IMR-90 (cell line): ENCODE results near the gene BTBD18. TPM values are rescaled to one million over a fixed set of nuclear protein-coding genes. Genes with fewer than 3 reads are reported as not detected.

ENCODE experiments used
- ATAC-seq: fragments of 200-7000 bp; cut with Tn5 transposase; 2 replicates; pipeline ENCODE4 v1.9.1; 2020; ENCODE audit warnings: low read depth, mild to moderate bottlenecking, moderate library complexity
- BruUV-seq: library from RNA; stranded (reverse); fragments of 400-500 nt; replicated peaks from 2 replicates; lab custom pipeline; 2021; lab: Mats Ljungman, UMichigan
- CTCF ChIA-PET: fragments of 300-600 bp; formaldehyde crosslinking; extraction: SDS; loops from one replicate; lab custom pipeline; 2021; ENCODE audit warnings: antibody characterized with exemption; lab: Yijun Ruan, JAX
- POLR2A ChIA-PET: fragments of 300-600 bp; sonication (Branson Sonifier 250); formaldehyde crosslinking; loops from one replicate; lab custom pipeline; 2022; ENCODE audit warnings: antibody characterized with exemption; ENCODE audit not compliant: unreplicated experiment; lab: Charles Lee
- DNase-seq: peaks from one replicate; pipeline ENCODE4 v3.0.0; 2013
- H2AFZ ChIP-seq: replicated peaks from 2 replicates; pipeline ENCODE3; 2013; ENCODE audit warnings: low read length, mild to moderate bottlenecking; ENCODE audit not compliant: poor library complexity
- H2AK5ac ChIP-seq: 2 replicates; pipeline ENCODE4 v1.6.1; 2013; ENCODE audit warnings: low read depth, low read length, inconsistent platforms
- H2AK9ac ChIP-seq: replicated peaks from 2 replicates; pipeline ENCODE3; 2013; ENCODE audit warnings: mild to moderate bottlenecking, low read depth, low read length, moderate library complexity; ENCODE audit not compliant: poor library complexity
- H2BK120ac ChIP-seq: 2 replicates; pipeline ENCODE4 v1.6.1; 2013; ENCODE audit warnings: low read depth, low read length, inconsistent platforms
- H2BK15ac ChIP-seq: 3 replicates; pipeline ENCODE4 v1.6.1; 2013; ENCODE audit warnings: low read depth, low read length, inconsistent platforms
- H2BK20ac ChIP-seq: 2 replicates; pipeline ENCODE4 v1.6.1; 2013; ENCODE audit warnings: low read depth, mild to moderate bottlenecking, inconsistent platforms, low read length, moderate library complexity
- H2BK5ac ChIP-seq: 2 replicates; pipeline ENCODE4 v1.6.1; 2013; ENCODE audit warnings: mild to moderate bottlenecking, low read depth, low read length, inconsistent platforms; ENCODE audit not compliant: poor library complexity, severe bottlenecking
- H3K14ac ChIP-seq: replicated peaks from 2 replicates; pipeline ENCODE4 v1.6.1; 2013; ENCODE audit warnings: low read depth, low read length, inconsistent platforms
- H3K18ac ChIP-seq: 2 replicates; pipeline ENCODE4 v1.6.1; 2013; ENCODE audit warnings: low read depth, low read length, control low read depth
- H3K23ac ChIP-seq: 2 replicates; pipeline ENCODE4 v1.6.1; 2013; ENCODE audit warnings: low read depth, low read length, inconsistent platforms
- H3K27ac ChIP-seq: 2 replicates; pipeline ENCODE4 v1.5.1; 2013; ENCODE audit warnings: mild to moderate bottlenecking, control low read depth, low read length; ENCODE audit not compliant: insufficient read depth
- H3K27me3 ChIP-seq: 2 replicates; pipeline ENCODE4 v1.6.1; 2013; ENCODE audit warnings: low read length; ENCODE audit not compliant: control insufficient read depth, insufficient read depth
- H3K36me3 ChIP-seq: 2 replicates; pipeline ENCODE4 v1.6.1; 2013; ENCODE audit warnings: low read length, mixed read lengths; ENCODE audit not compliant: control insufficient read depth, insufficient read depth
- H3K4ac ChIP-seq: 2 replicates; pipeline ENCODE4 v1.6.1; 2013; ENCODE audit warnings: low read depth, low read length, inconsistent platforms
- H3K4me1 ChIP-seq: 2 replicates; pipeline ENCODE4 v1.6.1; 2013; ENCODE audit warnings: low read length, mixed read lengths; ENCODE audit not compliant: control insufficient read depth, insufficient read depth
- H3K4me2 ChIP-seq: 2 replicates; pipeline ENCODE4 v1.6.1; 2013; ENCODE audit warnings: low read depth, mild to moderate bottlenecking, control low read depth, low read length, moderate library complexity
- H3K4me3 ChIP-seq: 2 replicates; pipeline ENCODE4 v1.5.1; 2013; ENCODE audit warnings: low read depth, mild to moderate bottlenecking, control low read depth, low read length, moderate library complexity; ENCODE audit not compliant: insufficient read depth
- H3K56ac ChIP-seq: 2 replicates; pipeline ENCODE4 v1.6.1; 2013; ENCODE audit warnings: low read length, inconsistent platforms; ENCODE audit not compliant: insufficient read depth; ENCODE audit errors: extremely low read depth
- H3K79me1 ChIP-seq, 2 experiments: 2 replicates each; pipeline ENCODE4 v1.6.1; 2013; ENCODE audit warnings: low read length in 2 of 2, inconsistent platforms in 1 of 2, low read depth in 1 of 2
- H3K9ac ChIP-seq: 2 replicates; pipeline ENCODE4 v1.6.1; 2013; ENCODE audit warnings: low read depth, low read length, control low read depth
- H3K9me1 ChIP-seq: 2 replicates; pipeline ENCODE4 v1.6.1; 2013; ENCODE audit warnings: low read length, inconsistent platforms; ENCODE audit not compliant: insufficient read depth
- H3K9me3 ChIP-seq: 2 replicates; pipeline ENCODE4 v1.6.1; 2013; ENCODE audit warnings: low read length; ENCODE audit not compliant: control insufficient read depth, insufficient read depth
- H4K20me1 ChIP-seq: 2 replicates; pipeline ENCODE4 v1.6.1; 2013; ENCODE audit warnings: low read length, inconsistent platforms; ENCODE audit not compliant: insufficient read depth
- H4K5ac ChIP-seq: 2 replicates; pipeline ENCODE4 v1.6.1; 2013; ENCODE audit warnings: mild to moderate bottlenecking, low read depth, low read length, control low read depth
- H4K8ac ChIP-seq, 2 experiments: 2 replicates each; pipeline ENCODE4 v1.6.1; 2013; ENCODE audit warnings: low read depth in 2 of 2, low read length in 2 of 2, control low read depth in 1 of 2, inconsistent platforms in 1 of 2
- H4K91ac ChIP-seq: 2 replicates; pipeline ENCODE4 v1.6.1; 2013; ENCODE audit warnings: low read depth, low read length, inconsistent platforms; ENCODE audit not compliant: insufficient read depth
- CTCF ChIP-seq: conservative IDR thresholded peaks from 2 replicates; pipeline ENCODE4 v1.5.1; 2012; ENCODE audit warnings: mild to moderate bottlenecking, low read depth, low read length, improper control_type of control experiment
- MXI1 ChIP-seq: IDR thresholded peaks from 2 replicates; pipeline ENCODE4 v1.6.1; 2012; ENCODE audit warnings: low read depth, mild to moderate bottlenecking, low read length, moderate library complexity, borderline replicate concordance
- SMC3 ChIP-seq: fragments of 150-350 bp; IDR thresholded peaks from 2 replicates; pipeline ENCODE4 v1.6.1; 2016; ENCODE audit warnings: low read depth, mild to moderate bottlenecking, antibody characterized with exemption, low read length, moderate library complexity
- WGBS, 2 experiments: methylation state at CpG; one replicate each; pipeline versions ENCODE4 v1.1.5 to v1.1.7; 2013; ENCODE audit warnings: missing lambda C conversion rate in 2 of 2; ENCODE audit not compliant: insufficient read length in 1 of 2; ENCODE audit errors: extremely low coverage in 2 of 2; 5-methylcytosine and 5-hydroxymethylcytosine counted together
- dilution Hi-C: fragments of 300-500 bp; cut with HindIII; formaldehyde crosslinking; loops from one replicate; pipeline ENCODE4 v1.14.3; 2018; ENCODE audit warnings: low sequenced_read_pairs; ENCODE audit not compliant: unreplicated experiment
- in situ Hi-C: fragments of 300-500 bp; cut with MboI; formaldehyde crosslinking; loops from 3 replicates; pipeline ENCODE4 v1.14.3; 2019; ENCODE audit warnings: low sequenced_read_pairs, inconsistent platforms, mixed read lengths
- intact Hi-C: fragments of 100-400 bp; cut with micrococcal nuclease; formaldehyde crosslinking; loops from 2 replicates; pipeline ENCODE4 v1.10.0; 2022
- polyA plus RNA-seq, 3 experiments: library from polyadenylated mRNA; depleted of rRNA; stranded (reverse); fragments of >200 nt; gene quantifications; 2 replicates each; pipeline ENCODE4 v1.2.3, GENCODE V29; 2012; ENCODE audit warnings: low replicate concordance in 1 of 3
- total RNA-seq: library from RNA; depleted of rRNA; stranded (reverse); fragments of >200 nt; gene quantifications from 2 replicates; pipeline ENCODE4 v1.2.3, GENCODE V29; 2012

The BTBD18 gene
- total and polyA plus RNA-seq, 2 of the 4 experiments (the other 2 are of a cell fraction), result not detected

- dilution Hi-C loops, result no loop called here
Measured at GRCh38 chr11:57763568-57763967, 11.9 kb upstream of the BTBD18 start.

More at GRCh38 chr11:57763568-57763967, 11.9 kb upstream of the BTBD18 start:
- Histone ChIP-seq H2AK5ac (peak overlapping the region; percentile 1; the same call in 1 of the 2 replicates), H2BK5ac (peak overlapping the region; percentile 97), H3K23ac (peak overlapping the region; percentile 95), H2AK9ac (peak overlapping the region; percentile 7), H4K5ac (peak overlapping the region; percentile 62; the same call in 1 of the 2 replicates), H3K14ac (peak overlapping the region; percentile 86), H3K79me1 (peaks cover 0 to 30% of the 10 kb centered on the region in 2 experiments; a peak in 2 of 4 replicates), H2BK15ac (no peak overlapping the region), H4K20me1 (peaks cover 51% of the 10 kb centered on the region), H3K9ac (peak overlapping the region; percentile 100), H3K36me3 (peaks cover 4% of the 10 kb centered on the region), H3K4me2 (peak overlapping the region; percentile 99), H4K8ac (no peak overlapping the region), H3K9me3 (no peaks in the 10 kb centered on the region), H2AFZ (no peak overlapping the region), H3K9me1 (0 out of 2 replicates have a peak, but pooled peaks cover 6% of the 10 kb centered on the region), H3K56ac (peak overlapping the region; percentile 24), H4K91ac (peak overlapping the region; percentile 26; the same call in 1 of the 2 replicates), H3K4ac (peak overlapping the region; percentile 75), H2BK120ac (peak overlapping the region; percentile 35; the same call in 1 of the 2 replicates), H2BK20ac (no peak overlapping the region), H3K4me3 (peak overlapping the region; percentile 99), H3K27me3 (no peaks in the 10 kb centered on the region), H3K27ac (peak overlapping the region; percentile 22), H3K18ac (peak overlapping the region; percentile 78; the same call in 1 of the 2 replicates), H3K4me1 (peaks cover 8% of the 10 kb centered on the region)
- ChIA-PET POLR2A (interaction anchor here (1.1 to 1.4 kb wide), 2 partner anchors 92 to 264 kb away, joined by 5 to 7 read pairs; no protein-coding TSS in a partner anchor), CTCF (interaction anchor here (1.5 to 2.0 kb wide), 2 partner anchors 15 to 37 kb away, joined by 5 to 8 read pairs; no protein-coding TSS in a partner anchor)
- in situ Hi-C loops, result no loop called here
- TF ChIP-seq CTCF (peak; percentile 34; the same call in 1 of the 2 replicates), MXI1 (no peak), SMC3 (peak; percentile 19; the same call in 1 of the 2 replicates)
- no TSS peak for BruUV-seq
- WGBS, 2 experiments, result no CpG with 5 or more reads among the region's 1 CpG
- ATAC-seq (peak; percentile 31), DNase-seq (peak; percentile 53)
- intact Hi-C loops, result loop anchor here (1.0 to 5.0 kb wide), 5 partner anchors 13 to 749 kb away; no protein-coding TSS in a partner anchor
